Colonic mucosa (tissue), 4 donors: ENCODE data around the gene NDUFA3. TPM values are rescaled to one million over a fixed set of nuclear protein-coding genes. Genes with fewer than 3 reads are reported as not detected.

Experiments used
- DNase-seq: peaks from one replicate; pipeline ENCODE4 v3.0.0-alpha.2; 2020
- H3K27ac ChIP-seq: fragments of 200-600 bp; one replicate; pipeline ENCODE4 v1.8.0; 2021
- H3K27me3 ChIP-seq: fragments of 200-600 bp; one replicate; pipeline ENCODE4 v1.8.0; 2021
- H3K36me3 ChIP-seq: fragments of 200-600 bp; one replicate; pipeline ENCODE4 v1.8.0; 2021
- H3K4me1 ChIP-seq: fragments of 200-600 bp; one replicate; pipeline ENCODE4 v1.8.0; 2021; ENCODE audit warnings: mild to moderate bottlenecking
- H3K4me3 ChIP-seq: fragments of 200-600 bp; one replicate; pipeline ENCODE4 v1.8.0; 2021
- H3K9ac ChIP-seq, 2 donors: one replicate each; pipeline ENCODE4 v1.7.0; 2013; ENCODE audit warnings: control low read depth in 2 of 2, low read depth in 2 of 2, low read length in 2 of 2
- H3K9me3 ChIP-seq: fragments of 200-600 bp; one replicate; pipeline ENCODE4 v1.8.0; 2021
- CTCF ChIP-seq: fragments of 200-600 bp; IDR thresholded peaks from one replicate; pipeline ENCODE4 v1.8.0; 2022; ENCODE audit warnings: antibody characterized with exemption, mild to moderate bottlenecking
- intact Hi-C: fragments of 100-400 bp; cut with DNase I; formaldehyde crosslinking; loops from one replicate; pipeline ENCODE4 v1.14.1; 2022
- total RNA-seq, 2 donors: library from RNA; stranded (reverse); fragmentation: NEBNext Ultra II Directional in 1 of 2; extraction: Animal tissue kit (Norgen Biotek cat#: 25700) in 1 of 2; gene quantifications; one replicate each; pipeline ENCODE4 v1.2.1, GENCODE V29; 2021
- donor health status: healthy.
- donor health status: DM: no; HTN: no; CAD: no.
- donor health status: DM: no; HTN: no; CAD: no.

NDUFA3 gene
- total RNA-seq, 2 donors from 2014 or later: 138 to 188 TPM

DNA sequence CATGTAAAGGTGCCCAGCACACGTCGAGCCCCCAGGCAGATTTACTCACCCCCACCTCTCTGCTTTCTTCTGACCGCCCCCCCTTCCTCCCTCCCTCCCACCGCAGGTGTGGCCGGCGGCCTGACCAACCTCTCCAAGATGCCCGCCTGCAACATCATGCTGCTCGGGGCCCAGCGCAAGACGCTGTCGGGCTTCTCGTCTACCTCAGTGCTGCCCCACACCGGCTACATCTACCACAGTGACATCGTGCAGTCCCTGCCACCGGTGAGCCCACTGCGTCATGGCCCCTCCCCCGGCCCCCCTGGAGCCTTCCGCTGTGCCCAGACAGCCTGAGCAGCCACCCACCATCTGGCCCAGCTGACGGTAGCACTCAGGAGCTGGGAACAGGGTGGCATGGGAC is 21.7 kb downstream of the NDUFA3 start:
- no peak for TF ChIP-seq CTCF
- H3K4me3 ChIP-seq: no peak overlapping the region
- H3K9ac ChIP-seq: no peak overlapping the region
- DNase-seq: no peak
- no peaks in the 10 kb centered on the region for H3K27me3 ChIP-seq
- intact Hi-C loops: no loop called here
- no peaks in the 10 kb centered on the region for H3K4me1 ChIP-seq
- no peaks in the 10 kb centered on the region for H3K9me3 ChIP-seq
- peaks cover 5% of the 10 kb centered on the region for H3K36me3 ChIP-seq
- no peak overlapping the region for H3K27ac ChIP-seq

DNA sequence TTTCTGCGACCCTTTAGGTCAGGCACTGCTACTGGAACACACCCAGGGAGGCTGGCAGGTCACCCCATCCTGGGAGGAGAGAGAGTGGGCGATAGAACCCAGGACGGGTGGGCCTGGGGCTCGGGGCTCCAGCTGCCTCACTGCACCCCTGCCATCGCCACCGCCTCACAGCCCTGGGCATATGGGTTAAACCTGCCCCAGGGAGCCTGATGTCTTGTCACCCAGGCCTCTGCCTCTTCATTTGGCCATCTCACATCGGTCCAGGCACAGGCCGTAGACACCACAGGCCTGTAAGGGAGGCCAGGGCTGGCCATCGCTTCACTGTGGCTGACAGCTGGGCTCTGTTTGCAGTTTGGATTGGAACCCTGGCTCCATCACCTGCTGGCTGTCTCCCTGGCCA is 23.1 kb downstream of the NDUFA3 start:
- H3K4me1 ChIP-seq: no peaks in the 10 kb centered on the region
- H3K9ac ChIP-seq: no peak overlapping the region
- TF ChIP-seq CTCF: no peak
- H3K36me3 ChIP-seq: peaks cover 5% of the 10 kb centered on the region
- H3K9me3 ChIP-seq: no peaks in the 10 kb centered on the region
- H3K27me3 ChIP-seq: no peaks in the 10 kb centered on the region
- H3K4me3 ChIP-seq: no peak overlapping the region
- DNase-seq: no peak
- intact Hi-C loops: no loop called here
- no peak overlapping the region for H3K27ac ChIP-seq

DNA sequence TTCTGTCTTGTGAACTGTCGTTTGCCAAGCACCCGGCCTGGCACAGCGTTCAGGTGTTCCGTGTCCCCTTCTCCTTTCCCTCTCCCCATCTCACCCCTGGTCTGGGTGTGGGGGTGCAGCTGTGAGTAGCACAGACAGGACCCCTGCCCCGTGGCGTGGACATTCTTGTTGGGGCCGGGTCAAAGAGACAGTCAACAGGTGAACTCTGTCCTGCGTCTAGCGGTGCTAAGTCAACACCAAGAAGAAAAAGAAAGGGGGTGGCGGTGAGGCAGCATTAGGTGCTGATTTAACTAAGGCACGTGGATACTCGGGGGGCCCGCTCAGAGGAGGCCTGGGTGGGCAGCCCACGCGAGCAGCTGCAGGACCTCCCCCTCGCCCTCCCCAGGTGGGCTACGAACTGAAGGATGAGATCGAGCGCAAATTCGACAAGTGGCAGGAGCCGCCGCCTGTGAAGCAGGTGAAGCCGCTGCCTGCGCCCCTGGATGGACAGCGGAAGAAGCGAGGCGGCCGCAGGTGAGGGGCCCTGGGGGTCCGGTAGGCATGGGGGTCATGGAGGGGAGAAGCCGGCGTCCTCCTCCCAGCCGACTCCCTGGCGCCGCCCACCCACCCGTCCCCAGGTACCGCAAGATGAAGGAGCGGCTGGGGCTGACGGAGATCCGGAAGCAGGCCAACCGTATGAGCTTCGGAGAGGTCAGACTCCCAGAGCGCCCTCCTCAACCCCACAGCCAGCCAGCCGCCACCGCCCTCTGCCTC is 25.2 kb downstream of the NDUFA3 start:
- H3K36me3 ChIP-seq: no peaks in the 10 kb centered on the region
- TF ChIP-seq CTCF: no peak
- H3K4me1 ChIP-seq: no peaks in the 10 kb centered on the region
- intact Hi-C loops: no loop called here
- no peaks in the 10 kb centered on the region for H3K27me3 ChIP-seq
- H3K4me3 ChIP-seq: no peak overlapping the region
- DNase-seq: no peak
- no peak overlapping the region for H3K9ac ChIP-seq
- no peak overlapping the region for H3K27ac ChIP-seq
- H3K9me3 ChIP-seq: no peaks in the 10 kb centered on the region

- Histone ChIP-seq H3K36me3 (no peaks in the 10 kb centered on the region), H3K4me1 (no peaks in the 10 kb centered on the region), H3K27ac (no peak overlapping the region), H3K9me3 (no peaks in the 10 kb centered on the region), H3K9ac (no peak overlapping the region), H3K27me3 (no peaks in the 10 kb centered on the region), H3K4me3 (no peak overlapping the region)
- no peak for TF ChIP-seq CTCF
- intact Hi-C loops: no loop called here
- no peak for DNase-seq
Observed at GRCh38 chr19:54128441-54128725, 25.7 kb downstream of the NDUFA3 start.

DNA sequence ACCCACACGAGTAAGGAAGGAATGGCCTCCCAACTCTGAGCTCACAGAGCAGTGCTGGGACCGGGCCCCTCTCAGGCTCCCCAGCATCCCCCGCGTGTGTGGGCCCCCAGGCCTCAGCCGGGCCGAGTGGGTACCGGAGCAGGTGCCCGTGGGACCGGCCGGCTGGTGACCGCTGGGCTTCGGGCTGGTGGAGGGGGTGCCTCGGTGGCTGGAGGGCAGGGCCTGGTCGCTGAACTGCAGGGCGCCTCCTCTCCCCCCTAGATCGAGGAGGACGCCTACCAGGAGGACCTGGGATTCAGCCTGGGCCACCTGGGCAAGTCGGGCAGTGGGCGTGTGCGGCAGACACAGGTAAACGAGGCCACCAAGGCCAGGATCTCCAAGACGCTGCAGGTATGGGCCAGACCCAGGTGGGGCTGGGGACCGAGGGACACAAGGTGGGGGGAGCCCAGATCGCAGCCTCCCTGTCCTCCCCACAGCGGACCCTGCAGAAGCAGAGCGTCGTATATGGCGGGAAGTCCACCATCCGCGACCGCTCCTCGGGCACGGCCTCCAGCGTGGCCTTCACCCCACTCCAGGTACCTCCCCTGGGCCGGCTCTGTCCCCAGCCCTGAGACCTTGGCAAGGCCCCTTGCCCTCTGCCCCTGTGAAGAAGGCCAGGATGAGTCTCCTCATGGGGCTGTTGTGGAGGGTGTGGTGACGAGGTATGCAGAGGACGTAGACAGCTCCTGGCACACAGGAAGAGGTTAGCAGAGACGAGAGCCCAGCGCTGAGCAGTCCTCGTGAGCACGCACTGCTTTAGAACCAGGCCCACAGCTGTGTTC is 26.4 kb downstream of the NDUFA3 start:
- no peak overlapping the region for H3K4me3 ChIP-seq
- H3K4me1 ChIP-seq: no peaks in the 10 kb centered on the region
- H3K36me3 ChIP-seq: no peaks in the 10 kb centered on the region
- H3K27ac ChIP-seq: no peak overlapping the region
- intact Hi-C loops: no loop called here
- no peak for DNase-seq
- no peaks in the 10 kb centered on the region for H3K27me3 ChIP-seq
- no peaks in the 10 kb centered on the region for H3K9me3 ChIP-seq
- TF ChIP-seq CTCF: no peak
- H3K9ac ChIP-seq: no peak overlapping the region
